SK-N-MC (cell line): ENCODE results near the gene SMCO4.
"Not testable (repeated sequence)": the region's sequence is repeated elsewhere in the genome, so short reads cannot be mapped to it uniquely, and the experiment has no call there.

Experiments used
- DNase-seq: peaks from one replicate; pipeline ENCODE4 v3.0.0-alpha.2; 2011; ENCODE audit warnings: low read depth, low spot score
- H3K27ac ChIP-seq: fragments of 200-600 bp; sonication (generic); 2 replicates; pipeline ENCODE4 v1.5.1; 2016; ENCODE audit warnings: mixed run types
- H3K36me3 ChIP-seq: fragments of 200-600 bp; sonication (generic); 2 replicates; pipeline ENCODE4 v1.6.1; 2017; ENCODE audit warnings: antibody characterized with exemption, low read length, mixed read lengths; ENCODE audit not compliant: insufficient read depth
- H3K4me3 ChIP-seq: fragments of 200-600 bp; sonication (generic); 2 replicates; pipeline ENCODE4 v1.5.1; 2016
- H3K9ac ChIP-seq: fragments of 200-600 bp; sonication (generic); 2 replicates; pipeline ENCODE4 v1.8.0; 2017; ENCODE audit warnings: mixed run types, mixed read lengths; ENCODE audit not compliant: insufficient read length
- H3K9me3 ChIP-seq: fragments of 200-600 bp; sonication (generic); 2 replicates; pipeline ENCODE4 v1.6.1; 2017; ENCODE audit warnings: low read depth, mild to moderate bottlenecking, antibody characterized with exemption, low read length, moderate library complexity, mixed read lengths
- EZH2 ChIP-seq: fragments of 200-600 bp; sonication (generic); IDR thresholded peaks from one replicate; pipeline ENCODE4 v1.6.1; 2017; ENCODE audit warnings: antibody characterized with exemption
- FOXP2 ChIP-seq: optimal IDR thresholded peaks from 2 replicates; pipeline ENCODE3; 2011; ENCODE audit warnings: mild to moderate bottlenecking, moderate library complexity; ENCODE audit not compliant: insufficient read depth; ENCODE audit errors: extremely low read length, control extremely low read depth
- POLR2AphosphoS5 ChIP-seq: IDR thresholded peaks from 2 replicates; pipeline ENCODE4 v1.6.1; 2012; ENCODE audit warnings: mild to moderate bottlenecking, low read depth, low read length, borderline replicate concordance

The SMCO4 gene

DNA sequence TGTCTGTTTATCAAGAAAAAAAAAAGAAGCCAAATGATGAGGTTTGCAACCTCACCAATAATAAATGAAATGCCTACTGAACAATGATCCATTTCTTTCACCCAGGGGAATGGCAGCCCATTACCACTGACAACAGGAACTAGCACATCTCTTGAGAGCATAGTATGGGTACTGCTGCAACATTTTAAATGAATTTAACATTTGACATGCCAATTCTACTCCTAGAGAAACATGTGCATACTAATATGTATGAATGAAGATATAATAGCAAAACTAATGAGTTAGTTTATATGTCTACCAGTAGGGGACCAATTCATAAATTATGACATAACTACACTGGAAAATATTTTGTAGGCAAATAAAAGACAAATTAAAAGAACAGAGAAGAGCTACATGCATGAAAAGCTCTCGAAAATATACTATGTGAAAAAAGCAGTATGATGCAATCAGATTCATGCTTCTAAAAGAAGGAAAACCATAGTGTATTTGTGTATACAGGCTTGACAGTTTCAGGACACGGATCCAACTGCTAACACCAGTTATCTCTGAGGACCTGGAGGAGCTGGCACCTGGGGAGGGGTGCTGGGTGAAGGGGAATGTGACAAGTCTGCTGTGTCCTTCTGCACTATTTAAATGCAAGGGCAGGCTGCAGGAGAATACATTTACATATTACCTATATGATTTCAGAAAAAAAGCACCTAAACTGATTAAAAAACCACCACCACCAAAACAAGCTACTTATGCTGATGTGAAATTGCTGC lies 6.9 kb downstream of the SMCO4 start:
- H3K9me3 ChIP-seq = no peaks in the 10 kb centered on the region
- 0 out of 2 replicates have a peak overlapping the region, but pooled peaks have one; percentile 1 for H3K4me3 ChIP-seq
- no peak for TF ChIP-seq POLR2AphosphoS5
- TF ChIP-seq EZH2 = no peak
- TF ChIP-seq FOXP2 = no peak
- H3K27ac ChIP-seq = no peak overlapping the region
- H3K36me3 ChIP-seq = no peaks in the 10 kb centered on the region
- H3K9ac ChIP-seq = no peak overlapping the region
- DNase-seq = no peak

- not testable (repeated sequence) for H3K4me3 ChIP-seq, H3K9ac ChIP-seq
These were observed 7.6 kb downstream of the SMCO4 start for GRCh38 chr11:93535578-93535977.

GRCh38 chr11:93532806-93533205 lies 10.4 kb downstream of the SMCO4 start:
- DNase-seq = no peak
- Histone ChIP-seq H3K36me3 (no peaks in the 10 kb centered on the region), H3K9me3 (no peaks in the 10 kb centered on the region), H3K9ac (no peak overlapping the region), H3K4me3 (no peak overlapping the region), H3K27ac (no peak overlapping the region)
- TF ChIP-seq POLR2AphosphoS5 (no peak), EZH2 (no peak), FOXP2 (no peak)

More at GRCh38 chr11:93535578-93535977, 7.6 kb downstream of the SMCO4 start:
- not testable (repeated sequence) for H3K9me3 ChIP-seq, H3K36me3 ChIP-seq, H3K27ac ChIP-seq, DNase-seq

GRCh38 chr11:93532281-93532789 lies 10.9 kb downstream of the SMCO4 start:
- TF ChIP-seq FOXP2 (no peak), EZH2 (no peak), POLR2AphosphoS5 (no peak)

GRCh38 chr11:93530468-93530826 lies 12.7 kb downstream of the SMCO4 start:
- Histone ChIP-seq H3K9me3 (no peaks in the 10 kb centered on the region), H3K27ac (no peak overlapping the region), H3K36me3 (no peaks in the 10 kb centered on the region), H3K9ac (no peak overlapping the region), H3K4me3 (no peak overlapping the region)
- no peak for TF ChIP-seq POLR2AphosphoS5
- TF ChIP-seq EZH2 = no peak
- TF ChIP-seq FOXP2 = no peak
- DNase-seq = no peak

More at GRCh38 chr11:93532281-93532789, 10.9 kb downstream of the SMCO4 start:
- no peaks in the 10 kb centered on the region for H3K9me3 ChIP-seq
- H3K4me3 ChIP-seq = no peak overlapping the region
- no peaks in the 10 kb centered on the region for H3K36me3 ChIP-seq
- DNase-seq = no peak
- no peak overlapping the region for H3K27ac ChIP-seq
- no peak overlapping the region for H3K9ac ChIP-seq

GRCh38 chr11:93529707-93530467 lies 13.3 kb downstream of the SMCO4 start:
- no peak overlapping the region for H3K9ac ChIP-seq
- H3K27ac ChIP-seq = no peak overlapping the region
- DNase-seq = no peak

GRCh38 chr11:93528757-93529645 lies 14.2 kb downstream of the SMCO4 start:
- TF ChIP-seq POLR2AphosphoS5 = no peak
- no peak for TF ChIP-seq FOXP2
- TF ChIP-seq EZH2 = no peak
- Histone ChIP-seq H3K9me3 (no peaks in the 10 kb centered on the region), H3K36me3 (no peaks in the 10 kb centered on the region), H3K9ac (no peak overlapping the region), H3K27ac (no peak overlapping the region), H3K4me3 (no peak overlapping the region)
- no peak for DNase-seq

More at GRCh38 chr11:93529707-93530467, 13.3 kb downstream of the SMCO4 start:
- no peaks in the 10 kb centered on the region for H3K9me3 ChIP-seq
- H3K4me3 ChIP-seq = no peak overlapping the region
- TF ChIP-seq EZH2 = no peak
- no peak for TF ChIP-seq FOXP2
- no peak for TF ChIP-seq POLR2AphosphoS5
- H3K36me3 ChIP-seq = no peaks in the 10 kb centered on the region

DNA sequence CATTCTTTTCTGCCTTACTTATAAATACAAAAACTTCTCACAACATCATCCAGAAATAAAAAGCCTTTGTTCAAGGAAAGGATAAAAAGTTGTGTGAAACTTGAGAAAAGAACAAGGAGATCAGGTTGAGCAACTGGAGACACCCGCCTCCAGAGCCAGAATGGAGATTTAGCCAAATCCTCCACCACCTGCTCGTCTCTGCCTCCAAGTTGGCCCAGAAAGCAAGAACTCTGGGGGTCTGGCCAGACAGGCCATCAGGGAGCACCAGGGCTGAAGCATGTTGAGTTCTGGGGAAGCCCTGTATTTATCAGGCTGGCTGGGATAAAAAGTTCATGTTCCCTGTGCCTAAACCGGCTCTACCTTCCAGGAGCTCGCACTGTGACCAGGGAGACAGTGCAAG lies 14.9 kb downstream of the SMCO4 start:
- Histone ChIP-seq H3K36me3 (no peaks in the 10 kb centered on the region), H3K9ac (no peak overlapping the region), H3K9me3 (no peaks in the 10 kb centered on the region), H3K27ac (no peak overlapping the region), H3K4me3 (no peak overlapping the region)
- TF ChIP-seq FOXP2 (no peak), POLR2AphosphoS5 (no peak), EZH2 (no peak)
- DNase-seq = no peak
